ENCODE measurements around the gene NEDD4L.
"Not testable (repeated sequence)": the region's sequence is repeated elsewhere in the genome, so short reads cannot be mapped to it uniquely, and the experiment has no call there.

NEDD4L gene

DNA sequence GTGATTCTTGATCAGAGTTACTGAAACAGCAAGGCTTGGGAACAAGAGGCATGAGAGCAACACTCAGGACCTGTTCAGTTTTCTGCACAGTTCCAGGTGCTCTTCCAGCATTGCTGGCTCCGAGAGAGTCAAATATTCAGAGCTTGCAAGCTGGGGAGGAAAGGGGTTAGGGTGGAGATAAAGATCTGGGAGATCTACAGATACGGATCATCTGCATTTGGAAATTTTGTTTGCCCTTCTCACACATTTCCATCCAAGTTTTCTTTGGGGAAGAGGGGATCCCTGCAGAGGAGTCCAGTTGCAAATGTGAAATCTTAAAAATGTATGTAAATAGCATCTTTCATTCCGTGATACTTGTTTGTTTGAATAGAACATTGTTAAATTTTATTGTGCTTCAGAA lies 108.2 kb downstream of the NEDD4L start:
- FAIRE-seq = no peak
- DNase-seq (ENCODE audit: low spot score) = no peak

DNA sequence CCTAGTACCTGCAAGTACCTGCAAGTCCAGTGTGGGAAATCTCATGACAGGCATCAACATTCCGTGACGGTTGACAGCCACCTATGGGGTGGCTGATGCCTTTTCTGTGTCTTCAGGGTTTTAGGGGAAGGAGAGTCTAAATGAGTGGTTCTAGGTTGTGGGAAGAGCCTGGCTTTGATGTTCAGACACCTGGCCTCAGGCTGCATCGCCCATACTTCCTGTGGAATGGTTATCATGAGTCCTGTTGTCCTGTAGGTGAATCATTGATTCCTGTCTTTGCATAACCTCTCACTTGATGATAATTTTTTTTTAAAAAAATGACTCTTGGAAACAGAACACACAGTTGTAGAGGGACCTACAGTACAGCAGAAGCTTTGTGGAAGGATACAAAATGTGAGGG lies 108.9 kb downstream of the NEDD4L start:
- FAIRE-seq = no peak
- DNase-seq (ENCODE audit: low spot score) = no peak

DNA sequence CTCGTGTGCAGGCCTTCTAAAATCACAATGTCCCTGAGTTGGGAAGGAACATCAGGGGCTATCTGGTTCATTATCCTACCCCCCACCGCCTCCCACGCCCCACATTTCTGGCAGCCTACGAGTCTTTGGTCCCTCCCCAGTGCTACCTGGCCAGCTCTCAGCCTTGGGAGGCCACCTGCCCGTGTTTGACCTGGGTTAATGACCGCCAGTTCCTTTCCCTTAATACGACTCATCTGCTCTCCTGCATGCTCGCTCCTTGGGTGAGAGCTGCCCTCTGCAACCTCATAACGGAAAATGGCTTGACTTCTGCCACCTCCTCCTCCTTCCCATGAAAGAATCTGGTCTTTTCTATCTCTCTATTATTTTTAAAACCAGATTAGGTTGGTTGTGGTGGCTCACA lies 112.5 kb downstream of the NEDD4L start:
- DNase-seq (ENCODE audit: low spot score) (no peak), FAIRE-seq (no peak)

DNA sequence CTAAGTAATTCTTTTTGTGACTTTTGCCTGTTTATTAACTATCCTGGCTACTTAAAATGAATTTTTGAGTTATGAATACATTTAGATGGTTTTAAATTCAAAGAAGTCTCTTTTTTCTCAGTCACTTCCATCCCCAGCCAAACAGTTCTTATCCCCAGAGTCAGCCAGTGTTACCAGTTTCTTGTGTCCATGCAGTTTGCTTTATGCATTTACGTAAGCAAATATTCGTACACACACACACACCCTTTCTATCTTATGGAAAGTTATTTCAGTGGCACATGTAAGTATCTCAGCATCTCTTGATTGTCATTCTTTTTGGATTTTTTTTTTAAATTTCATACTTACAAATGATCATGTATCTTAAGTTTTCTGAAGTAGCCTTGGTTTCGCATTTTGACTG lies 113.2 kb downstream of the NEDD4L start:
- no peak for DNase-seq (ENCODE audit: low spot score)
- no peak for FAIRE-seq

DNA sequence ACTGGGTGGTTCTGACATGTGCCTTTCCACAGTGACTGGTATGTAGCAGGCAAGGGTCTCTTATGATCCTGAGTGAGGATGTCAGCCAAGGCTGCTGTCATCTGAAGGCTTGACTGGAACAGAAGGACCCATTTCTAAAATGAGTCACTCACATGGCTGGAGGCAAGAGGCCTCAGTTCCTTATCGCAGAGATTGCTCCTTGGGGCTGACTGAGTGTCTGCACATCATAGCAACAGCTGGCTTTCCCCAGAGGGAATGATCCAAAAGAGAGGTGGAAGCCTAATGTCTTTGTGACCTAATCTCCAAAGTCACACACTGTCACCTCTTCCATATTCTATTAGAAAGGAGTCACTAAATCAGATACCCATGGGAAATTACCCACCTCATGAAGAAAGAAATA lies 114.0 kb downstream of the NEDD4L start:
- DNase-seq (ENCODE audit: low spot score) = no peak
- no peak for FAIRE-seq

DNA sequence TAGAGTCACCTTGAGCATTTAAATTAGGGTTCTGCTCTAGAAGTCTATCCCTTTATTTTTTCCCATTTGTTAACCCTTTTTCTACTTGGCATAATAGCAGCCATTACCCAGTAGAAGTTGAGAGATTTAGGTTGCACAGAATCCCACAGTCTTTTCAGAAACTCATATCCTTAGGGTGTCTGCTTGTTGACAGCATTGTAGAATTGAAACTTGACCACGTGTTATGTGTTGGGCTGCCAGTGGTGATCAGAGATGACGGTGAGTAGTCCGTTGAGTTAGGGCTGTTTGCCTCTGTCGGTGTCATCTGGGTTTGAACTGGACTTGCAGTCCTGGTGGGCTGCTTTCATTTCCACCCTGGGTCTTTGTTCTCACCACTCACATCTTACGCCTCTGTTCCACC lies 114.4 kb downstream of the NEDD4L start:
- FAIRE-seq (no peak), DNase-seq (ENCODE audit: low spot score) (no peak)

DNA sequence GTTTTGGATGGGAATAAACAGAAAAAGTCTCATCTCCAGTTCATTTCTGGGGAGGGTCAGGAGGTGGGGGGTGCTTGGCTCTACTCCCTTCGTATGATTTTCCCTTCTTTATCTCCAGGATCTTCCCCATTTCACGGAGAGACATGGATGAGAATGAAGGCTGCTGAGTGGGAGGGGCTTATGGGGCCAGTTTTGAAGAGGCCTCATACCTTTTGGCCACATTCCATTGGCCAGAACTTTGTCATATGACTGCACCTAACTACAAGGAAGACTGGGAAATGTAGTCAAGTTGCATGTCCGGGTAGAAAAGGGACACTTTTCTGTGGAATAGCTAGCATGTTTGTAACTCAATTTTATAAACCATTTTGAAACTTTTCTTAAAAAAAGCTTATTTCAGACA lies 117.6 kb downstream of the NEDD4L start:
- FAIRE-seq = no peak

DNA sequence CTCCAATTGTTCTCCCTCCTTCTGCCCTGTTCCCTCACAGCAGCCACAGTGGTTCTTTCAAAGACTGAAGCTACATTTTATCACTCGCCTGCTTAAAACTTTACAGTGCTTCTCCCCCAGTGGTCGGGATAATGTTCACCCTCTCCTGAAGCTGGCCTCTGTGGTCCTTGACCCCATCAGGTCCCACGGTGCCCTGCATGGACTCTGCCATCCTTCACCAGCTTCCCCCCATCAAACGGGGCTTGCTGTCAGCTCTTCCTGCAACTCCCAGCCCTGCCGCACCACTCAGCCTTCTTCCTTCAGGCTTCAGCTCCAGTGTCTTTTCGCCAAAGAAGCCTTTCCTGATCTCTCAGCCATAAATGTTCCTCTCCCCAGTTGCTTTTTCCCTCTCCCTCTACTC lies 118.1 kb downstream of the NEDD4L start:
- FAIRE-seq (no peak), DNase-seq (ENCODE audit: low spot score) (no peak)

More for the DNA sequence above, 117.6 kb downstream of the NEDD4L start:
- no peak for DNase-seq (ENCODE audit: low spot score)

DNA sequence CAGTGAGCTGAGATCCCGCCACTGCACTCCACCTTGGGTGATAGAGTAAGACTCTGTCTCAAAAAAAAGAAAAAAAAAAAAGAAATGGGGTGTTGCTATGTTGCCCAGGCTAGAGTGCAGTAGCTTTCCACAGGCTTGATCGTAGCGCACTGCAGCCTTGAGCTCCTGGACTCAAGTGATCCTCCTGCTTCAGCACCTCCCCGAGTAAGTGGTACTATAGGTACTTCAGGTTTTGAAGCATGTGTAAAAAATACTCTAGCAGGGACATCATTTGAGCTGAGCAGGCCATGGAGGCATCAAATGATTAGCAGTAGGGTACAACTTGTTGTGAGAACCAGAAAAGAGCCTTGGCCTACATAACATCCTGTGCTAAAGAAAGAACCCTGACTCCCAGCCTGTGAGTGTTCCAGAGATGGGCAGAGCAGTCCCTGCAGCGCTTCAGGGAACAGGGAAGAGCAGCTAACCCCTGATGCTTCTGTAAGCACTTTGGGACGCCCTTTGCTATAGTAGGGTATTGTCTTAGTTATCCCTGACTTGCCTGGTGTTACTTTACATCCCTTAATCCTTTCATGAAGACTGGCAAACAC lies 119.1 kb downstream of the NEDD4L start:
- no peak for DNase-seq (ENCODE audit: low spot score)
- FAIRE-seq = no peak

DNA sequence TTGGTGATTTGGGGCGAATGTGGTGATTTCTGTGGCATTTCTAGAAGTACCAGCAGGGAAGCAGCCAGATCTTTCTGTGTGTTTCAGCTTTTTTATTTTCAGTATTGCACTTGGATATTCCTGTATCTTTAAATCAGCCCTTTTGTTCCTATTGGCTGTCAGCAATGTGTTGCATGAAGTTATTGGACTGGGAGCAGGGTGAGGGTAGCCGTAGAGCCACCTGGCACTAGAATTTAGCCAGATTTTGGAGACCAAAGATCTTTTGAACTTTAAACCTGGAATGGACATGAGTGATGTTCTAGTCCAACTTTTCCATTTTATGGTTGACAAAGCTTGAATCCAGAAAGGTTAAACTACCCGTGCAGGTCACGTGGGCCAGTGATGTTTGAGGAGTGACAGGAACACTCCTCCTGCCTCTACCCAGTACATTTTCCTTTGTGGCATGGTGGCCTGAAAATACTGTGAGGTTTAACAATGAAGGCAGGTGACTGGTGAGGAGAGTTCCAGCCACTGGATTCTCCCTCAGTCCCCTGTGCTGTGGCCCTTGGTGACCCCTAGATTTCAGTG lies 122.3 kb downstream of the NEDD4L start:
- no peak for FAIRE-seq
- no peak for DNase-seq (ENCODE audit: low spot score)

DNA sequence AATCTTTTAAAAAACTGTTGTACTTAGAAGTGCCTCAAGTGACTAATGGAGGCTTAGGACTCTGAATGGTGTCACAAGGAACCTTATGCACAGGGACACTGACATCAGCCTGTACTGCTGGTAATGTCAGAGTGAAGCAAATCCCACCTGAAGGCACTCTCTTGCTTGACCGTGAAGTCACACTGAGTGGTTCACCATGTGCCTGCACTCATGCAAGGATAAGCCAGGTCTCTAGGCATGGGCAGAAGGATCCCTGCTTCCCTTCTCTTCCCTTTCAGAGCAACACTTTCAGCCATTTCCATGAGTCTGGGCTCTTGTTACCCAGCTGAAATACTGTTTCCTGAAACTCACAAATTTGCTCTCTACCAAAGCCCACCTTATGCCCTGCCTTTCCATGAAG lies 123.0 kb downstream of the NEDD4L start:
- DNase-seq (ENCODE audit: low spot score) (no peak), FAIRE-seq (no peak)

DNA sequence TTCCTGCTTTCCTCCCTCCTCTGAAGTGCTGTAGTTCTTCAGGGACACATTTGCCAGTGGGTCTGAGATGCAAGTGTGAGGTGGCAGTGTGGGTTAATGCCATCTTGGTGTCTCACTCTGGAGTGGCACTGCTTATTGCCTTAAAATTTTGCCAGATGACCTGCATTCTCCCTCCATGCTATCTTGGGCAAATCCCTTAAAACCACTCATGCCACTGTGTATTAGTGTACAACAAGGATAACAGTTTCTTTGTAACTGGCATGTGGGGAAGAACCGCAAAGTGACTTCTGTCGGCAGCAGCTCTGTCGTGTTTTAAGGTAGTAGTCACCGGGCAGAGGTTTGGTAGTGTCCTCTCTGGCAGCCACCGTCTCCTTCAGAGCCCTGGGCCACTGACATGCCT lies 124.2 kb downstream of the NEDD4L start:
- no peak for FAIRE-seq
- no peak for DNase-seq (ENCODE audit: low spot score)

DNA sequence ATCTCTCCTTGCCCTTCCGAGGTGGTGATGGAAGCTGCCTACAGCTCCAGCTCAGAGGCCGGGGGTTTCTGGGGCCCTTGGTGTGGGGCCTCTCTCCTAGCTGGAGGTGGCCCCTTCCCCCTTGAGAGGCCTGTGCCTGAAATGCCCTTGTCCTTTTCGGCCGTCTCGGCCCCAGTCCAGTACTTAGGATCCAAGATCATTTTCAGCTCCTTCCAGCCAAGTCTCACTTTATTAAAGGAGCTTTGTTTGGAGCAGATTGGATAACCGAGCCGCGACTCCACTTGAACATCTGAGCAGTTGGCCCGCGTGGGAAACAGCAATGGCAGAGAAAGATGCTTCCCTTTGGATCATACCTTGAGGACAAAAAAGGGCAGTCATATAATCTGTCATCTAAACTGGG lies 125.0 kb downstream of the NEDD4L start:
- DNase-seq (ENCODE audit: low spot score) (no peak), FAIRE-seq (no peak)

DNA sequence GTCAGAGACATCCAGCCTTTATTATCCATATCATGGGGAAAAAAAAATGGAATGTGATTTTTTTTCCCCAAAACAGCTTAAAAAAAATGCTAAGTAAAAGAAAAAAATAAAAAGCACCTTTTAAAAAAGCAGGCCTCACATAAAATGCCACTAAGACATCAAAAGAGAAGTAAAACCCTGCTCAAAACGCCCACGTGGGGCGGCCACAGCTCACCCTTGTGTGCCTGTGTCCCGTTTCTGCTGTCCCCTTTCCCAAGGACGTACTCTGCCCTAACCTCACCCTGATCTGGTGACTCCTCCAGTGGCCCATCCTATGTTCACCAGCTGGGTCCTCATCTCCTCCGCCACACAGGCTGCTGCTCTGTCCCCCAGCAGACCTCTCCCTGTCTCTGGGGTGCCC lies 125.4 kb downstream of the NEDD4L start:
- no peak for FAIRE-seq

DNA sequence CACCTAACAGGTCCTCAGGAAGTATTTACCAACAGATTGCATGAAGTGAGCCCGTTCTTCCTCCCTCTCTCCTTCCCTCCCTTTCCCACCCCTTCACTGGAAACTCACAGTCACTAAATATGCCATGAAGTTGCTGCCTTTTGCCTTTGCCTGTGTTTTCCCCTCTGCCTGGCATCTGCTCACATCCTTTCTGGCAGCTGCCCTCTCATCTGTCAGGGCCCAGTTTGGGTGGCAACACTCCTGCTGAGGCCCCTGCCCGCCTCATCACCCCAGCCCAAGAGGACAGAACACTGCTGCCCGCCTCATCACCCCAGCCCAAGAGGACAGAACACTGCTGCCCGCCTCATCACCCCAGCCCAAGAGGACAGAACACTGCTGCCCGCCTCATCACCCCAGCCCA lies 126.0 kb downstream of the NEDD4L start:
- DNase-seq (ENCODE audit: low spot score); FAIRE-seq: not testable (repeated sequence)

More for the DNA sequence above, 125.4 kb downstream of the NEDD4L start:
- DNase-seq (ENCODE audit: low spot score) = no peak

DNA sequence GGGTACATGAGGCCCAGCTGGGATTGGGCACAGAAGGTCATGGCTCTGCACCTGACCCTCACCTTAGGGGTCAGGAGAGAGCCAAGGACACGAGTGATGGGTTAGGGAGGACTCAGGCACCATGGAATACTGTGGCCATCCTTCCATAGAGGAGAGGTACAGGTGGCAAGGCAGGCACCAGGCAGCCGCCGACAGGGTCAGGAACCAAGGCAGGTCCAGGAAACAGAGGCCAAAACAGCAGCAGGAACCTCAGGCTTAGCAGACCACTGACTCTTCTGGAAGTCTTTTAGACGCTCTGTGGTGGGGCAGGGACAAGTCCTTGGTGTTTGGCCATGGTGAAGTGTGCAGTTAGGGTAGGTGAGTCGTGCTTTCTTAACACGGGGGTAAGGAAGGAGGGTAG lies 128.0 kb downstream of the NEDD4L start:
- FAIRE-seq = no peak
- DNase-seq (ENCODE audit: low spot score) = no peak

DNA sequence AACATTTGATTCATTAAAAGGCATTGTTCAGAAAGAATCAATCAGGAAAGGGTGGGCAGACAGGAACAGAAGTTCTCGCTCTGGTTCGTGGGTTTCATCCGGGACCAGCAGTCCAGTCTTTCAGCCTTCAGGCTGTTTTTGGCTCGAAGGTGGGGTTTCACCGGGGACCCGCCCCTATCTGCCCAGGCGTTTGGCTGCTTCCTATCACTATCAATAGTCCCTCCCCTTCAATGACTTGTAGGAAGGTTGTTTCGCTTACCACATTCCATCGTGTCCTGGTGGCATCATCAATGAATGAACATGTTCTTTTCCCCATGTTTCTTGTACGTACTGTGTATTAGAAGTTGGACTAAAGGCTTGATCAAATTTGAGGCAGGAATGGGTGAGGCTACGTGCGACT lies 130.3 kb downstream of the NEDD4L start:
- FAIRE-seq (no peak), DNase-seq (ENCODE audit: low spot score) (no peak)

DNA sequence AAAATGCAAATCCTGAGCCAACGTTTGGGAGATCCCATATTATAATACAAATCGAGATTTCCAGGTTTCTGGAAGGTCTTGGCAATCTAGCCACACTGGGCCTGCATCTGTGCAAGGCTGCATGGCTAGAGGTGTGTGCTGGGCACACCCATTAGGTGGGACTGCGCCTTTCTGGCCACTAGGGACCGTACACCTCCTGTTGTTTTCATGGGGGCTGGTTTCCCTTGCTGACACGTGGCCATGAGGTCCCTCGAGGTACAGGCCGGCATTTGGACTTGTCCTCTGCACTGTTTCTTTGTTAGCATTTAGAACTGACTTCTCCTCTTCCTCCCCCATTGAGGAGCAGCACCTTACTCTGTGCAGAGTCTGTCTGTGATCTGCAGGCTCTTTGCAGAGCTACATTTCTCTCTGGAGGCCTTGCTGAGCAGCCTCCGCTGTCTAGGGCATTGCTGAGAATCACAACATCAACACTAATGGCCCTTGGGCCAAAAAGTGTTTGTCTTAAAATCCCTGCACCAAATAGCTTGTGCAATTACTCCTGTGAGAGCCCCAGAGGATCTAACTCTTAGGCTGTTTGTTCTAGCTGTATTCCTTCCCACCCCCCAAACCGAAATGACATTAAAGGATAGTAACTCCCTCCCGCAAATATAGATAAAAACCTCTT lies 131.2 kb downstream of the NEDD4L start:
- FAIRE-seq (no peak), DNase-seq (ENCODE audit: low spot score) (no peak)

DNA sequence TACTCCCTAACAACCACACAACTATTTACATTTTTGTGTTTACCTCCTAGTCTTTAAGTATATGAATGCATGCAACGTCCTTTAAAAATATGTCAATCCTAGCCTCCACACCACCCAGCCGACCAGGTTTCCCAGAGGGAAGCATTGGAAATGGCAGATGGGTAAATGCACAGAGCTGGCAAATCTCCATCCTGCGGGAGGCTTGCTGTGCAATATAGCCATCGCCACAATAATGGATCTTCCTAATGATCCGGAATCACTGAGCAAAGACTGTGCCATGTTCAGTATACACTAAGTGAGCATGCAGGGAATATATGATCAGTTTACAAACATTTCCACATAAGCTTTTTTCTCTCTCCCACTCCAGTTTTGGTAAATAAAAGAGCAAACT lies 131.8 kb downstream of the NEDD4L start:
- FAIRE-seq (no peak), DNase-seq (ENCODE audit: low spot score) (no peak)

DNA sequence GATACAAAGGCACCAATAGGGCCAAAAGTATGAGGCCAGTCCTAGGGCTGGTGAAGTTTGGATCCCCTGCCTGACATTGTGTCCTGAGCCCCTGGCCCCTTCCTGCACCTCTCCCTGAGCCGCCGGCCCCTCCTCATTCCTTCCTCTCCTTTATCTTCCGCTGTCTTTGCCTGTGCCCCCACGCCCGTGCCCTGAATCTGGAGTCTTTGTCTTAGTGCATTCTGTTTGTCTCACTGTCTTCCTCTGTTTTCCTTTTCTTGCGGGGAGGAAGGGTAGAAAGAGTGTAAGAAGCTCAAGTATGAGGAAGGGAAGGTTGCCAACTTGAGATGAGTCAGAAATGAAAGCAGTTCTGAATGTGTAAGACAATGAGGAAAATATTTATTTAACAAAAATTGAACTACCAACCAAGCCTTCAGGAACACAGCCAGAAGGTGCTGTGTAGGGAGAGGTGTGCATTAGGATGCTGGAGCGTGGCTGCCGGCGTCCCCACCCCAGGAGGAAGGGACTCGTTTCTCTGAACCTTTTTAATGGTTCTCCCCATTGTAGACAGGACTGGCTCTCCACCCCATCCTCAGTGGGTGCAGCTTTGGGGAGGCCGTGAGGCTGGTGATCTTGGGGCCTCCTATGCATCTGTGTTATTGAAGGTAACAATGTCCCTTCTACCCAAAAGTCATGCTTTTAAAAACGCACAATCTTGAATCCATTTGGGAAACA lies 133.1 kb downstream of the NEDD4L start:
- FAIRE-seq = peak; percentile 89
- DNase-seq (ENCODE audit: low spot score) = peak; percentile 69

DNA sequence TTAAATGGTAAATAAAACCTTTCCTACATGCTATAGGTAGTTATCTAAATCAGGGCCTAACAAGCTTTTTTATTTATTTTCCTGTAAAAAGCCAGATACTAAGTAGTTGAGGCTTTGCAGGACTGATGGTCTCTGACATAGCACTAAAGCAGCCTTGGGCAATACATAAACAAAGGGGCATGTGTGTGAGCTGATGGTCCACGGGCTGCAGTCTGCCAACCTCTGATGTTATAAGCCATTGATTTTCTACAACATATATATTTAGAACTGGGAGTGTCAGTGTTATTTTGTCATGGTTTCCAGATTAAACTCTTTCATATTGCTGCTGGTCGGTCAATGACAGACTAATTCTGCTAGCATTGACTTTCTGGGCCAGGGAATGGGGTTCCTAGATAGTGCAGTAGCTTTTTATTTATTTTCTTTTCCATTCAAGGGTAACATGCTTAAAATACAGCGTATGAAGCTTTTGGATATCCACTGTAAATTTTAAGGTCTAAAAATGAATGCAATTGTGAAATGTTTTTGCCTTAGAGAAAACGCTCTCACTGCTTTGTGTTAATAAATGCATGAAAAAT lies 134.0 kb downstream of the NEDD4L start:
- FAIRE-seq = no peak
- DNase-seq (ENCODE audit: low spot score) = no peak

DNA sequence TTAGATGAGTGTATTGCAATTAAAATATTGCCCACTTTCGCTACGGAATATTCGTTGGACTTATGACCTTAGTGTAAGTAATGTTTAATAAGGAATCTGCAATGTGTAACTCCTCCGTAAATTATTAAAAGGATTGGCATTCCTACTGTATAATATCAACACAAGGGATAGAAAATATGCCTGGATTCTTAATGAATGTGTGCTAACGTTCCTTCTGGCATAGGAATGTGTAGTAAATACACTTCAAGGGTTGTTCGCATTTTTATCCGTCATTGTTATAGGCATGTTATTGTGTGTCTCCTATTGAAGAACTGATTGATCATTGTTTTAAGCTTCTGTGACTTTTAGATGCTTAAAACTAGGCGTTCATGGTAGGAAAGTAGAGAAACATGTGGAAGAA lies 134.5 kb downstream of the NEDD4L start:
- peak; percentile 76 for DNase-seq (ENCODE audit: low spot score)
- peak; percentile 97 for FAIRE-seq
